HG02610 (cell line): ENCODE results near the gene CNOT11.
"Not testable (repeated sequence)": the region's sequence is repeated elsewhere in the genome, so short reads cannot be mapped to it uniquely, and the experiment has no call there.

Experiments
- ATAC-seq: cut with Tn5 transposase; IDR thresholded peaks from one replicate; pipeline ENCODE4 v1.9.1; 2021; ENCODE audit warnings: mild to moderate bottlenecking, moderate library complexity; ENCODE audit not compliant: unreplicated experiment

The CNOT11 gene

DNA sequence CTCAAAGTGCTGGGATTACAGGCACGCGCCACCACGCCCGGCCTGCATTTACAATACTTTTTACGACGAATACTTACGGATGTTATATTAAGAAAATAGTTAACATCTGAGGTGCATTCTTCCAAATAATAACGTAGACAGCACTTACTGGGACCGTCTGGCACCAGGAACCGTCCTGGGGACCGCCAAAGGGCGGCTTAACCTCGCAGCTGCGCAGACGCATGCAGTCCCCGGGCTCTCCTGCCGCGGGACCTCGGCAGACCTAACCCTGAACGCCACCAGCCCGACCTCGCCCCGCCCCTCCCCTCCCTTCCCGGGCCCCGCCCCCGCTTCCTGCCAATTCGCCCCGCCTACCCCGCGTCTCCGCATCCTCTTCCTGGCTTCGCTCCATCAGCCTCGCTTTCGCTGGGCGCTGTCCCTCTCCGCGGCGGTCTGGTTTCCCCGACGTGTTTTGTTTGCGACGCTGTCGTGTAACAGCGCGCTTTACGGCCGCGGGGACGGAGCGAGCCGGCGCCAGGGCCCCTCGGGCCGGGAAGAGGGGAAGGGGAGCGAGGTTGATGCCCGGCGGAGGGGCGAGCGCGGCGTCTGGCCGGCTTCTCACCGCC is at the start of gene CNOT11:
TSS of gene CNOT11 (plus strand) at position 479 of the 605 bp plus-strand sequence. CDS start at position 558, 79 bp downstream.
- peak; percentile 90 for ATAC-seq

DNA sequence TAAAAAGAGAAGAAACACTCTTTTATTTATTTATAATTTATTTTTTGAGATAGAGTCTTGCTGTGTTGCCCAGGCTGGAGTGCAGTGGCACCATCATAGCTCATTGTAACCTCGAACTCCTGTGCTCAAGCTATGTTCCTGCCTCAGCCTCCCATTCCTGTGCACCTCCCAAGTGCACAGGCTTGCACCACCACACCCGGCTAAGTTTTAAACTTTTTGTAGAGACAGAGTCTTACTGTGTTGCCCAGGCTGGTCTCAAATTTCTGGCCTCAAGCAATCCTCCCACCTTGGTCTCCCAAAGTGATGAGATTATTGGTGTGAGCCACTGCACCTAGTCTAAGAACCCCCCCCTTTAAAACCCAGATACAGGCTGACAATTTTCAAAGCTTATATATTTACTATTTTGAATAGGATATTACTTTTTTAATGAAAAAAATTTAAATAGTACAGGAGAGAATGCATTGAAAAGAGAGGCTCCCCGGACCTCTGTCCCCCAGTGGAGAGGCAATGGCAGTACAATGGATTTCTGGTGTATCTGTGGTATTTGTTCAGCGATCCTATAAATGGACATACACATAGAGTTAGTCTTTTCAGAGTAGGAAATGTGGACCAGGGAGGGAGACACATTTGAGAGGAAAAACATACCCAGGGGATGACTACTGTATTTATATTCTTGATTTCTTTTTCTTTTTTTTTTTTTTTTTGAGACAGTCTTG is 48.1 kb upstream of the CNOT11 start:
- ATAC-seq, result no peak

DNA sequence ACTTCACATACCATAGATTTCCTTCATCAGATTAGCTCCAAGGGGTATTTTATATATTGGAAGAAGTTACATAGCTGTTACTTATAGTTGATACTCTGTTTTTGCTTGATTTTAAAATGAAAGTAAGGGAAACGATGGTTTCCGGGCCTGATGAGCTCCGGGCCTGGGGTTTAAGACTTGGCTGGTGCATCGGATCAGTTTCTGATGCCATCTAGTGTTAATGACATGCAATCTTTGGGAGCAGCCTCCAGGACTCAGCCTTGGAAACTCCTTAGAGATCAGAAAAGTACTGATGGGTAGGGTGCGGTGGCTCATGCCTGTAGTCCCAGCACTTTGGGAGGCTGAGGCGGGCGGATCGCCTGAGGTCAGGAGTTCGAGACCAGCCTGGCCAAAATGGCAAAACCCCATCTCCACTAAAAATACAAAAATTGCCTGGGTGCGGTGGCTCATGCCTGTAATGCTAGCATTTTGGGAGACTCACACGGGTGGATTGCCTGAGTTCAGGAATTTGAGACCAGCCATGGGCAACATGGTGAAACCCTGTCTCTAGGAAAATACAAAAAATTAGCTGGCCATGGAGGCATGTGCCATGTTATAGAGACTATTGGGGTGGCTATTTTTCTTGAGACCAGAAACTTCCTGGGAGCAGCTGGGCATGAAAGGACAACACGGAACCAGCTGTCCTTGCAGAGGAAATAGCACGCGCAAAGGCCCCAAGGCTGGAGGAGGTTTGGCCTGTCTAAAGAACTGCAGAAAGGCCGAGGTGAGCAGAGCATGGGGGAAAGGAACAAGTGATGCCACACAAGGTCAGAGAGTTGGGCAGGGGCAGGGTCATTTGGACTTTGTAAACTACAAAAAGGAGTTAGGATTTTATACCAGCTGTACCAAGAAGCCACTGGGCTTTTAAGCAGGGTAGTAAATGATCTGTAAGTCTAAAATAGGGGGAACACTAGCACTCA is 46.9 kb upstream of the CNOT11 start:
- no peak for ATAC-seq

DNA sequence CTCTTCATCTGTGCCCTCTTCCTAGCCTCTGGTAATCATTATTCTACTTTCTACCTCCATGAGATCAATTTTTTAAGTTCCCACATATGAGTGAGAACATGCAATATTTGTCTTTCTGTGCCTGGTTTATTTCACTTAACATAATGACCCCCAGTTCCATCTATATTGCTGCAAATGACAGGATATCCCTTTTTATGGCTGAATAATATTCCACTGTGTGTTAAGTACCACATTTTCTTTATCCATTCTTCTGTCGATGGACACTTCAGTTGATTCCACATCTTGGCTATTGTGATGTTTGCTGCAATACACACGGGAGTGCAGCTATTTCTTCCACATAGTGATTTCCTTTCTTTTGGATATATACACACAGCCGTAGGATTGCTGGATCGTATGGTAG is 43.9 kb upstream of the CNOT11 start:
- no peak for ATAC-seq

DNA sequence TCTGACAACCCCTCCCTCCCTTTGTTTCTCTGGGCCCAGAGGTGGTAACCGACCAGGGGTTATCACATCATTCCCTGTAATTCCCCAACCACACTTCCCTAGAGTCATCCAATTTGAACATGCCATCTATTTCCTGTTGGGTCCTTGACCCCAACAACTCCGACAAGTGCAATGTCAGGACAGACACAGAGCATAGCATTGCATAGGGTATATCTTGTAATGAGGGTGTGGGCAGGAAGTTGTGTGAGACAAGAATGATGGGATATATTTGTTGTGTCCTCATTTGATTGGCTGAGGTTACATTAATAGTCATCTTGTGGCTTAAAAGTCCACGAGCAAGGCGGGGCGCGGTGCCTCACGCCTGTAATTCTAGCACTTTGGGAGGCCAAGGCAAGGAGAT is 33.4 kb upstream of the CNOT11 start:
- ATAC-seq, result no peak

DNA sequence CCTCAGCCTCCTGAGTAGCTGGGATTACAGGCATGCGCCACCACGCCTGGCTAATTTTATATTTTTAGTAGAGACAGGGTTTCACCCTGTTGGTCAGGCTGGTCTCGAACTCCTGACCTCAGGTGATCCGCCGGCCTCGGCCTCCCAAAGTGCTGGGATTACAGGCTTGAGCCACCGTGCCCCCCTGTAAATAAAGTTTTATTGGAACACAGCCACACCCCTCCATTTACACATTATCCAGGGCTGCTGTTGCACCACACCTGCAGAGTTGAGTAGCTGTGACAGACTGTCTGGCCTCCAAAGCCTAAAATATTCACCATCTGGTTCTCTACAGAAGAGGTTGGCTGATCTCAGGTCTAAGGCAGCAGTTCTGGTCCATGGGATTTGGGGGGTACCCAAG is 32.6 kb upstream of the CNOT11 start:
- not testable (repeated sequence) for ATAC-seq

DNA sequence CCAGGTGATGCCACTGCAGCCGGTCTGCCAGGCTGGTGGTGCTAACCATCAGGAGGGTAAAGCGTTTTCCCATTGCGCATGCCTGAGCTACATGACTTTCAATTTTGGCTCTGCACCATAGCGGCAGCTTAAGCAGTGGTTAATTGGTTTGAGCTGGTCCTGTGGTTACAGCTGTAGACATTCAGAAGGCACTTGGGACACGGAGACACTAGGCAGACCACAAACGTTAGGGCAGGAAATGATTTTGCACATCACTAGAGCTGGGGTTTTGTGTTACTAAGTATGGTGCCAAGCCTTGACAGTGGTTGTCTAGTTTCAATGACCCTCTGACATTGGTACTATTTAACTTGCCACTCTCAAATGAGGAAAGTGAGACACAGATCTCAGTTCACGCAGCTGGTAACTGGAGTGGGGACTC is 28.9 kb upstream of the CNOT11 start:
- ATAC-seq, result peak; percentile 97

DNA sequence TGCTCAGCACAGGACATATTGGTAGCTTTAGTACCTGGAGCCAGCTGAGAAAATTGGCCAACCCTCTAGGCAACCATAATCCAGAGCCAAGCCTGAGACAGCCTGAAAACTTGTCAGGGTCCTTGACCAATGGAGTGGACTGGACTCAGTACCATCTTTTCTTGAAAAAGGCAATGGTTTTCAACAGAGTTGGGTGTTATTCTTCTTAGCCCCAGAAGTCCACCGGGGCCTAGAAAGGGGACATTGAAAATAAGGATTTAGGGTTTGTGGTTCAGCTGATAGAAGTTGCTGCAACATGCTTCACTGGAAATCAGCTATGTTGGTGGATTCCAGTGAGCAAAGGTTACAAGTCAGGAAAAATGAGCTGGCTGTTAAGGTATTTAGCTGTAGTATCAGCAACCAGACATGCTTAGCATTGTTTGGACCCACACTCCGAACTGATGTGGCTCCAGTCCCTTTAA is 22.1 kb upstream of the CNOT11 start:
- ATAC-seq, result no peak

DNA sequence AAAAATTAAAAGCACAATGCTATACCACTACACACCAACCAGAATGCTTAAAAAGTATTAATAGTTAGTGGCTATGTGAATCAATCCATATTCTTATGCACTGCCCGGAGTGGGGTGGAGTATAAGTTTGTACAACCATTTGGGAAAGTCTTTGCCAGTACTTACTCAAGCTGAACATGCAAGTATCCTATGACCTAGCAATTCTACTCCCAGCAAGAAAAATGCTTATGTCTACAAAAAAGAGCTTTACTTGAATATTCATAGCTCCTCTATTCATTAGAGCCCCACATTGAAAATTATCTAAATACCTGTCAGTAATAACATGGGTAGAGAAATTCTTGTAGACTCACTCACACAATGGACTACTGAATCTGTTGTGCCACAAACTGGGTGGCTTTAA is 21.4 kb upstream of the CNOT11 start:
- ATAC-seq, result no peak

DNA sequence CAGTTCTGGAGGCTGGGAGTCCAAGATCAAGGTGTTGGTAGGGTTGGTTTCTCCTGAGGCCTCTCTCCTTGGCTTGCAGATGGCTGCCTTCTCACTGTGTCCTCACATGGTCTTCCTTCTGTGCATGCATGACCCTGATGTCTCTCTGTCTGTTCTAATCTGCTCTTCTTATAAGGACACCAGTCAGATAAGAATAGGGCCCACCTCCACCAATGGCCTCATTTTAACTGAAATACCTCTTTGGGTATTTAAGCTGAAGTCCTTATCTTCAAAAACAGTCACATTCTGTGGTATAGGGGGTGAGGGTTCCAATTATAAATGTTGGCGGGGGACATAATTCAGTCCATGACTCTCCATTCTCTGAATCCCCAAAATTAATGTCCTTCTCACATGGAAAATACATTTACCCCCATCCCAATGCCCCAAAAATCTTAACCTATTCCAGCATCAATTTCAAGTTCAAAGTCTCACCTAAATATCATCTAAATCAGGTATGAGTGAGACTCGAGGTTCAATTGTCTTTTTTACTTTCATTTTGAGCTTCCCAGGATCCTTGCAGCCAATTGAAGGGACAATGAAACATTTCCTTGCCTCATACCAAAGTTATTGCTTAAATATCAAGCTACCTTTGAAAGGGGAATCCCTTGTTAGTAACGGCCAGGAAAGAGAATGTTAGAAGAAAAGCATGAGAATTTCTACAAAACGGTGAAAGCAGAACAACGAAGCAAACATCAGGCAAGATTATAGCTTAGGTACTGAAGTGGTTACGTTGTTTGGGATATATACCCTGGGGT is 20.6 kb upstream of the CNOT11 start:
- no peak for ATAC-seq

DNA sequence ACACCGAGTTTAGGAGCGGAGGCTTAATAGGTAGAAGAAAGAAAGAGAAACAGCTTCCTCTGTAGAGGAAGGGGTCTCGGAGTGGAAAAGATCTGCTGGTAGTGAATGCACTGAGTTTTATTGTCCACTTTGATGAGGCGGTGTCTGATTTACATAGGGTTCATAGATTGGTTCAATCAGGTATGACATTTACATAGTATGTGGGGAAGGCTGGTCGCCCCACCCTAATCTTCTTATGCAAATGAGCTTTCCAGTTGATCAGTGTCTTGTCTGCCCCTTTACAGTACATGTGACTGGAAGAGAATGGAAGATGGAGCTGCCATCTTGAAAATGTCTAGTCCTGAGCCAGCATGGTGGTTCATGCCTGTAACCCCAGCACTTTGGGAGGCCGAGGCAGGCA is 19.9 kb upstream of the CNOT11 start:
- no peak for ATAC-seq

DNA sequence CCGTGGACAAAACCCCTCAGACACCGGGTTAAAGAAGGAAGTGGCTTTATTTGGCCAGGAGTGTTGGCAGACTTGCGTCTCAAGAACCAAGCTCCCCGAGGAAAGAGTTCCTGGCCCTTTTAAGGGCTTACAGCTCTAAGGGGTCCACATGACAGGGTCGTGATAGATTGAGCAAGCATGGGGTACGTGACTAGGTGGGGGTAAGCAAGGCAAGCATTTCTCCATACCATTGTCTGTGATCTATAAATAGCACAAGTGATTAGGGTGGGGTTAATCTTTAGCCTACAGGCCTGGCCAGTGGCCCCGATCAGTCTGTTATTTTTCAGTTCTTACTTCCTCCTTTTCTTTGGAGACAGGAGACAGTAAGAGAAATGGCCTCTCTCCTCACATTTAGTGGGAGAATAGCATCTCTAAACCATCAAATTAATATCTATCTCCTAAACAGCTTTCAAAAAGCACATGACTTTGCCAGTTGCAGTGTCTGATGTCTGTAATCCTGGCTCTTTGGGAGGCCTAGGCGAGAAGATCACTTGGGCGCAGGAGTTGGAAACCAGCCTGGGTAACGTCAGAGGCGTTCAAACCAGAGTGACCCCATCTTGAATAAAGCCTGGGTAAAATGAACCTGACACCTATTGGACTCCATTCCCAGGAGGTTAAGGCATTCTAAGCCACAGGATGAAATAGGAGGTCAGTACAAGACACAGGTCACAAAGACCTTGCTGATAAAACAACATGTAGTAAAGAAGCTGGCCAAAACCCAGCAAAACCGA is 18.3 kb upstream of the CNOT11 start:
- ATAC-seq, result no peak

DNA sequence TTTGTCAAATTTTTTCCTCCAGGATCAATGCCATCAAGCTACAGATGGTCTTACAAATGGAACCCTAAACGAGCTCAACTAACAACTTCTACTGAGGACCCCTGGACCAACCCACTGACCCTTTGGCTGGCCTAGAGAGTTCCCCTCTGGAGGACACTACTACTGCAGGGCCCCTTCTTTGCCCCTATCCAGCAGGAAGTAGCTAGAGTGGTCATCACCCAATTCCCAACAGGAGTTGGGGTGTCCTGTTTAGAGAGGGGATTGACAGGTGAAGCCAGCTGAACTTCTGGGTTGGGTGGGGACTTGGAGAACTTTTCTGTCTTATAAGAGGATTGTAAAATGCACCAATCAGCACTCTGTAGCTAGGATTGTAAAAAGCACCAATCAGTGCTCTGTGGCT is 16.7 kb upstream of the CNOT11 start:
- ATAC-seq, result not testable (repeated sequence)

DNA sequence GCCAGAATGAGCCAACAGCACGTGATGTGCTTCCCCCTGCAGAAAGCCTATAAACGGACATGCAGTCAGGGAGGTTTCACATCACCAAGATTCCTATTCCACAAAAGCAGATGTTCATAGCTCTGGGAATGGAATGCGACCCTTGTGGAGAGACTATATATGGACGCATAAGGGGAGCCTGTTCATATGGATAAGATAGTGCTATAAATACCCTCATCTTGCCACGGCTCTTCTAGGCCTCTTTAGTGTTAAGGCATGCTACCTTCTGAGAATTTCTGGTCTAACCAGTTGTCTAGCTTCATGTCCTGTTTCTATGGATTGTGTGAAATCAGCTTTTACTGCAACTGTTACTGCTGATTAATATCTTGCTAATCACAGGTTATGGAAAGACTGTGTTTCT is 14.7 kb upstream of the CNOT11 start:
- not testable (repeated sequence) for ATAC-seq

DNA sequence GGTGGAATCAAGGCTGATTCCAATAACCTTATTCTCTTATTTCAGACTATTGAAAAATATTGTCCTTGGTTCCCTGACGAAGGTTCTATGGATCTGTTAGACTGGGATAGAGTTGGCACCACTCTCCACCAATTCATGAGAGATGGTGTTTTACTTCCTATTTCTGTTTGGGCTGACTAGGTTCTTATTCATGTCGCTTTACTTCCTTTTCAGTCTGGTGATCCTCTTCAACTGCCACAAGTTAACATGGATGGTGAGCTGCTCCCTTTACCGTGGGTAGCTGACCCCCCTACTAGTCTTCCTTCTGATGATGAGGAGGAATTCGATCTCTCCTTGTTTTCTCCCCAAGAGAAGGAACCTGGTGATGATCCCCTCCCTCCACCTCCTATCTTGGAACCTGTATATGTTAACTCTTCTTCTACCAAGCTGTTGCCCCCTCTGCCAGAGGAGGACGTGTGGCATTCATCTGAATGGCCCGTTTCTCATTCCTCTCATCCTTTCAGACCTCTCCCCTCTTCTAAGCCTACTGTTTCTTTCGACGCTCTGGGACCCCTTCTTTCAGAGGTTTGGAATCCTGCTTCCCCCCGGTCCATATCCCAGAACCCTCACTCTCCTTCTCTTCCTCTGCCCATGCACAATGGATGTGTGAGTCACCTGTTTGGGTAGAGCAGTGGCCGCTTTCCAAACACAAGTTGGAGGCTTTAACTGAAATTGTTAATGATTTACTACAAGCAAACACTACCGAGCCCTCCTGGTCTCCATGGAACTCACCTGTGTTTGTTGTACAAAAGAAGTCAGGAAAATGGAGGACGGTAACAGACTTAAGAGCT is 13.5 kb upstream of the CNOT11 start:
- no peak for ATAC-seq

DNA sequence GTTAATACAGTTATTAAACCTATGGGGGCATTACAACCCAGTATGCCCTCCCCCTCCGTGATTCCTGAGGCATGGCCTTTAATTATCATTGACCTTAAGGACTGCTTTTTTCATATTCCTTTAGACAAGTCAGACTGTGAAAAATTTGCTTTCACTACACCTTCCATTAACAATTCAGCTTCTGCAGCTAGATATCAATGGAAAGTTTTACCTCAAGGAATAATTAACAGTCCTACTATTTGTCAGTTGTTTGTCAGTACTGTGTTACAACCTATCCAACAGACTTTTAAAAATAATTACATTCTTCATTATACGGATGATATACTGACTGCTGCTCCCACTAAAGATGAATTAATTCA is 12.9 kb upstream of the CNOT11 start:
- not testable (repeated sequence) for ATAC-seq

DNA sequence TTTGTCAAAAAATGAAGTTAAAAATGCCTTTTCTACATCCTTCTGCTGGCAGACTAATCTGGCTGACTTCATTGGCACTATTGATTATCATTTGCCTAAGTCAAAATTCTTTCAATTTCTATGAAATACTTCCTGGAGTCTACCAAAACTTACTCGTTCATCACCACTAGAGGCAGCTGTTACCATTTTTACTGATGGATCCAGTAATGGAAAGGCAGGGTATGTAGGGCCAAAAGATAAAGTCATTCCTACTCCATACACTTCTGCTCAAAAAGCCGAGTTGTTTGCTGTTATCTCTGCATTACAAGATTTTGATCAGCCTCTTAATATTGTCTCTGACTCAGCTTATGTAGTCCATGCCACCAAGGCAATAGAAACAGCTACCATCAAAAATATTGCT is 12.0 kb upstream of the CNOT11 start:
- not testable (repeated sequence) for ATAC-seq

DNA sequence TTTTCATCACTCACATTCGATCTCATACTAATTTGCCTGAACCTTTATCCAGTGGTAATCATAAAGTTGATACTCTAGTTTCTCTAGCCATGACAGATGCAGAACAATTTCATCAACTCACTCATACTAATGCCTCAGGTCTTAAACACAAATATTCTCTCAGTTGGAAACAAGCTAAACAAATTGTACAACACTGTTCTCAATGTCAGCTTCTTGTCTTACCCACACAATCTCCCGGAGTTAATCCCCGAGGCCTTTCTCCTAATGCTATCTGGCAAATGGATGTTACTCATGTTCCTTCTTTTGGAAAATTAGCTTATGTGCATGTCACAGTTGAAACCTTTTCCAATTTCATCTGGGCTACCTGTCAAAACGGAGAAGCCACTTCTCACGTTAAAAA is 11.5 kb upstream of the CNOT11 start:
- ATAC-seq, result no peak

DNA sequence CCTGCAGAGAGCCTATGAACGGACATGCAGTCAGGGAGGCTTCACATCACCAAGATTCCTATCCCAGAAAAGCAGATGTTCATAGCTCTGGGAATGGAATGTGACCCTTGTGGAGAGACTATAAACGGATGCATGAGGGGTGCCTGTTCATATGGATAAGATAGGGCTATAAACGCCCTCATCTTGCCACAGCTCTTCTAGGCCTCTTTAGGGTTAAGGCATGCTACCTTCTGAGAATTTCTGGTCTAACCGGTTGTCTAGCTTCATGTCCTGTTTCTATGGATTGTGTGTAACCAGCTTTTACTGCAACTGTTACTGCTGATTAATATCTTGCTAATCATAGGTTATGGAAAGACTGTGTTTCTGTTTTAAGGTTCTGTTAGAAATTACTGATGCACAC is 8.3 kb upstream of the CNOT11 start:
- not testable (repeated sequence) for ATAC-seq
